Measurements from ENCODE around the gene PET100.

PET100 gene

DNA sequence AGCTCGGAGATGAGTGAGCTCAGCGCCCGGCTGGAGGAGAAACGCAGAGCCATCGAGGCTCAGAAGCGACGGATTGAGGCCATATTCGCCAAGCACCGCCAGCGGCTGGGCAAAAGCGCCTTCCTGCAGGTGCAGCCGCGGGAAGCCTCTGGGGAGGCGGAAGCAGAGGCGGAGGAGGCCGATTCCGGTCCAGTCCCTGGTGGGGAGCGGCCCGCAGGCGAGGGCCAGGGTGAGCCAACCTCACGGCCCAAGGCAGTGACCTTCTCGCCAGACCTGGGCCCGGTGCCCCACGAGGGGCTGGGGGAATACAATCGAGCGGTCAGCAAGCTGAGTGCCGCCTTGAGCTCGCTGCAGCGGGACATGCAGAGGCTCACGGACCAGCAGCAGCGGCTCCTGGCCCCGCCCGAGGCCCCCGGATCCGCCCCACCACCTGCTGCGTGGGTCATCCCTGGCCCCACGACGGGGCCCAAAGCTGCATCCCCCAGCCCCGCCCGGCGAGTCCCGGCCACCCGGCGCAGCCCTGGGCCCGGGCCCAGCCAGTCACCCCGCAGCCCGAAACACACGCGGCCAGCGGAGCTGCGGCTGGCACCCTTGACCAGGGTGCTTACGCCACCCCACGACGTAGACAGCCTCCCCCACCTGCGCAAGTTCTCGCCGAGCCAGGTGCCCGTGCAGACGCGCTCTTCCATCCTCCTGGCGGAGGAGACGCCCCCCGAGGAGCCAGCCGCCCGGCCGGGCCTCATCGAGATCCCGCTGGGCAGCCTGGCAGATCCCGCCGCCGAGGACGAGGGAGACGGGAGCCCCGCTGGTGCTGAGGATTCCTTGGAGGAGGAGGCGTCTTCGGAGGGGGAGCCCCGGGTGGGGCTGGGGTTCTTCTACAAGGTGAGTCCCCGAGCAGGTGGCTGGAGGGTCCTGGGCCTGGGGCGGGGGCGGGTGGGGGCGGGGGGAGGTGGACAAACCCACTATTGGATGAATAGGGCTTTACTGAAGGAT lies 17.0 kb upstream of the PET100 start:
- DNase-seq (ENCODE audit: low read depth) = no peak
- TF ChIP-seq CTCF (IDR thresholded peaks at IDR 0.05; ENCODE audit: insufficient read depth, low read depth, low read length, missing control alignments) = no peak

GRCh38 chr19:7614859-7615741 lies 14.5 kb upstream of the PET100 start:
- H3K4me3 ChIP-seq (ENCODE audit: low read depth, low read length) = no peak overlapping the region
- no peak for TF ChIP-seq CTCF (IDR thresholded peaks at IDR 0.05; ENCODE audit: insufficient read depth, low read depth, low read length, missing control alignments)
- no peak for DNase-seq (ENCODE audit: low read depth)

More for the DNA sequence above, 17.0 kb upstream of the PET100 start:
- H3K4me3 ChIP-seq (ENCODE audit: low read depth, low read length) = no peak overlapping the region

DNA sequence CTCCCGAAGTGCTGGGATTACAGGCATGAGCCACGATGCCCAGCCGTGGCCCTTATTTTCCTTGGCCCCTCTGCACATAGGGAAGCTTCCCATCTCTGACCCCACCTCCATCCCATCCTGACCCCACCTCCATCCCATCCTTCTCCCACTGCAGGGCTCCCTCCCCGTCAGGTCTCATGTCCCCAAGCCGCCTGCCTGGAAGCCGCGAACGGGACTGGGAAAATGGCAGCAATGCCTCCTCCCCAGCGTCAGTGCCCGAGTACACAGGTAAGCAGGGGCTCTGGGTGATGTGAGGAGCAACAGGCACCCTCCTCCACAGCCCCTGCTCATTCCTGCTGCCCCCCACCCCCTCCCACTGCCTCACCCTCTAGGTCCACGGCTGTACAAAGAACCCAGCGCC lies 12.4 kb upstream of the PET100 start:
- no peak for DNase-seq (ENCODE audit: low read depth)
- no peak for TF ChIP-seq CTCF (IDR thresholded peaks at IDR 0.05; ENCODE audit: insufficient read depth, low read depth, low read length, missing control alignments)
- no peak overlapping the region for H3K4me3 ChIP-seq (ENCODE audit: low read depth, low read length)

GRCh38 chr19:7617735-7618134 lies 11.9 kb upstream of the PET100 start:
- TF ChIP-seq CTCF (IDR thresholded peaks at IDR 0.05; ENCODE audit: insufficient read depth, low read depth, low read length, missing control alignments) = no peak
- DNase-seq (ENCODE audit: low read depth) = no peak
- H3K4me3 ChIP-seq (ENCODE audit: low read depth, low read length) = no peak overlapping the region

- no peak for TF ChIP-seq CTCF (IDR thresholded peaks at IDR 0.05; ENCODE audit: insufficient read depth, low read depth, low read length, missing control alignments)
Measured at GRCh38 chr19:7618348-7618747, 11.2 kb upstream of the PET100 start.

DNA sequence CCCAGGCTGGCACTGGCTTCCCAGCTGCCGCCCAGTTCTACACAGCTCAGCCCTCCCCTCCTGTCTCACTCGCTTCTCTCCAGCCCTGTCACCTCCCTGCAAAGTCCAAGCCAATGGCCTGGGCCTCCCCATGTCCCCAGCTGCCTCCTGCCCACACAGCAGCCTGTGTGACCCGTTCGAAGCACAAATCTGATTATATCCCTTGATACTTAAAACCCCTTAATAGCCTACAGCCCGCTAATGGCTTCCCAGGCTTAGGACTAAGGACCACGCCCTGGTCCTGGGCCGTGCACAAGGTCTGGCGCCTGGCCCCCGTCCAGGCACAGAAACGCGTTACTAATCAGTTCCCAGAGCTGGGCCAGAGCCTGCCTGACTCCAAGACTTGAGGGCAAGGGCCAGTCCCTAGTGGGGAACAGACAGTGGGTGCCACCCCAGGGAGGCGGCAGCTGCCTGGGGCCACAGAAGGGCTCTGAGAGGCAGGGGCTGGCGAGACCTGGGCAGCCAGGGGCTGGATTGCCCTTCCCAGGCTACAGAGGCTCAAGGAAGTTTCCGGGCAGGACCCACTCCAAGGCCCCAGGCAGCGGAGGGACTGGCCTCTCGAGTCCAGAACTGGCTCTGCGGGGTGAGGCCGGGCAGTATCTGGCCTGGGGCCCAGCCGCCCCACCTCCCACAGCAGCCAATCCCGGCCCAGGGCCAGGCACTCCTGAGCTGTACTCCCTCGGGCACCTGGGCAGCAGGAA lies 10.7 kb upstream of the PET100 start:
- DNase-seq (ENCODE audit: low read depth) = no peak
- H3K4me3 ChIP-seq (ENCODE audit: low read depth, low read length) = no peak overlapping the region
- TF ChIP-seq CTCF (IDR thresholded peaks at IDR 0.05; ENCODE audit: insufficient read depth, low read depth, low read length, missing control alignments) = no peak

More at GRCh38 chr19:7618348-7618747, 11.2 kb upstream of the PET100 start:
- H3K4me3 ChIP-seq (ENCODE audit: low read depth, low read length) = no peak overlapping the region
- DNase-seq (ENCODE audit: low read depth) = no peak
